Stomach (tissue), 9 donors: ENCODE results near the gene NRG3. TPM values are rescaled to one million over a fixed set of nuclear protein-coding genes. Genes with fewer than 3 reads are reported as not detected.

Experiments
- DNase-seq, 2 donors: peaks; one replicate each; pipeline versions ENCODE4 v3.0.0 to v3.0.0-alpha.2; 2013 to 2019
- H3K27ac ChIP-seq, 5 donors: fragments of 200-600 bp in 4 of 5; sonication (generic) in 4 of 5; one replicate each; pipeline ENCODE4 v1.5.1; 2013 to 2019; ENCODE audit warnings: mild to moderate bottlenecking in 1 of 5, moderate library complexity in 1 of 5
- H3K27me3 ChIP-seq, 3 donors: fragments of 200-600 bp; sonication (generic); one replicate each; pipeline ENCODE4 v1.5.1; 2017 to 2019; ENCODE audit warnings: mixed run types in 1 of 3
- H3K36me3 ChIP-seq, 4 donors: fragments of 200-600 bp; sonication (generic); 1 replicate in 3 of 4; 2 replicates in 1 of 4; pipeline ENCODE4 v1.5.1; 2016 to 2019
- H3K4me1 ChIP-seq, 4 donors: fragments of 200-600 bp; sonication (generic); one replicate each; pipeline ENCODE4 v1.5.1; 2016 to 2019
- H3K4me3 ChIP-seq, 4 donors: fragments of 200-600 bp; sonication (generic) in 3 of 4; one replicate each; pipeline ENCODE4 v1.5.1; 2016 to 2019; ENCODE audit warnings: mild to moderate bottlenecking in 1 of 4
- H3K9me3 ChIP-seq, 4 donors: fragments of 200-600 bp; sonication (generic); one replicate each; pipeline ENCODE4 v1.5.1; 2016 to 2019
- EP300 ChIP-seq: sonication (generic); formaldehyde crosslinking; IDR thresholded peaks from one replicate; pipeline ENCODE4 v1.6.1; 2017; ENCODE audit warnings: antibody characterized with exemption
- POLR2A ChIP-seq, 4 donors: fragments of 450-650 bp; IDR thresholded peaks; one replicate each; pipeline ENCODE4 v1.6.1; 2016; ENCODE audit warnings: antibody characterized with exemption in 4 of 4, control low read depth in 2 of 4, mild to moderate bottlenecking in 1 of 4, moderate library complexity in 1 of 4
- POLR2AphosphoS5 ChIP-seq, 3 donors: sonication (generic); formaldehyde crosslinking; IDR thresholded peaks; one replicate each; pipeline ENCODE4 v1.6.1; 2016; ENCODE audit warnings: antibody characterized with exemption in 3 of 3
- WGBS, 5 donors: extraction: QIAGEN DNeasy Blood & Tissue Kit in 3 of 5; methylation state at CpG; one replicate each; pipeline versions ENCODE4 v1.1.5 to v1.1.7; 2013 to 2018; 5-methylcytosine and 5-hydroxymethylcytosine counted together
- intact Hi-C: fragments of 100-400 bp; cut with DNase I; formaldehyde crosslinking; loops from one replicate; pipeline ENCODE4 v1.15.1; 2023; ENCODE audit warnings: low total_unique reads
- polyA plus RNA-seq, 3 donors: library from polyadenylated mRNA; stranded (reverse); fragments of 200-250 nt; gene quantifications; one replicate each; pipeline ENCODE4 v1.2.3, GENCODE V29; 2013
- total RNA-seq, 5 donors: library from RNA; depleted of rRNA; stranded (reverse); fragments of >200 nt; gene quantifications; one replicate each; pipeline versions ENCODE4 v1.1.0 to v1.2.3, GENCODE V29; 2014 to 2016
- TF ChIP-seq, protein P1 (sequence below), 7 experiments: fragments of 450-650 bp in 4 of 7; fragments of 200-600 bp in 3 of 7; sonication (generic) in 3 of 7; IDR thresholded peaks; one replicate each; pipeline ENCODE4 v1.5.1; 2016 to 2019; ENCODE audit warnings: antibody characterized with exemption in 7 of 7, control low read depth in 2 of 7, mild to moderate bottlenecking in 1 of 7
- donor health status: healthy with polysubstance abuse.
- donor health status: Bipolar disorder and iron deficiency.
- donor health status: healthy.

Gene NRG3
- total and polyA plus RNA-seq, 8 donors: 0.08 to 2.5 (median 0.52) TPM; not detected in 4

GRCh38 chr10:81920213-81920829, 45.3 kb downstream of the NRG3 start:
- TF ChIP-seq, protein P1, sequence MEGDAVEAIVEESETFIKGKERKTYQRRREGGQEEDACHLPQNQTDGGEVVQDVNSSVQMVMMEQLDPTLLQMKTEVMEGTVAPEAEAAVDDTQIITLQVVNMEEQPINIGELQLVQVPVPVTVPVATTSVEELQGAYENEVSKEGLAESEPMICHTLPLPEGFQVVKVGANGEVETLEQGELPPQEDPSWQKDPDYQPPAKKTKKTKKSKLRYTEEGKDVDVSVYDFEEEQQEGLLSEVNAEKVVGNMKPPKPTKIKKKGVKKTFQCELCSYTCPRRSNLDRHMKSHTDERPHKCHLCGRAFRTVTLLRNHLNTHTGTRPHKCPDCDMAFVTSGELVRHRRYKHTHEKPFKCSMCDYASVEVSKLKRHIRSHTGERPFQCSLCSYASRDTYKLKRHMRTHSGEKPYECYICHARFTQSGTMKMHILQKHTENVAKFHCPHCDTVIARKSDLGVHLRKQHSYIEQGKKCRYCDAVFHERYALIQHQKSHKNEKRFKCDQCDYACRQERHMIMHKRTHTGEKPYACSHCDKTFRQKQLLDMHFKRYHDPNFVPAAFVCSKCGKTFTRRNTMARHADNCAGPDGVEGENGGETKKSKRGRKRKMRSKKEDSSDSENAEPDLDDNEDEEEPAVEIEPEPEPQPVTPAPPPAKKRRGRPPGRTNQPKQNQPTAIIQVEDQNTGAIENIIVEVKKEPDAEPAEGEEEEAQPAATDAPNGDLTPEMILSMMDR (IDR thresholded peaks at IDR 0.05): peak in 1 of 7 experiments; percentile 11
- TF ChIP-seq POLR2A (IDR thresholded peaks at IDR 0.05): no peak
- no peaks in the 10 kb centered on the region for H3K4me1 ChIP-seq
- H3K27ac ChIP-seq: no peak overlapping the region
- H3K27me3 ChIP-seq: no peaks in the 10 kb centered on the region
- no peak for DNase-seq
- H3K9me3 ChIP-seq: no peaks in the 10 kb centered on the region
- no peak overlapping the region for H3K4me3 ChIP-seq
- H3K36me3 ChIP-seq: no peaks in the 10 kb centered on the region
- intact Hi-C loops: no loop called here
- WGBS, 5 donors: 55 to 68% (median 66%) methylated on average over 3 of the region's 3 CpGs

- DNase-seq: no peak
- TF ChIP-seq EP300 (no peak), POLR2AphosphoS5 (IDR thresholded peaks at IDR 0.05) (no peak), POLR2A (IDR thresholded peaks at IDR 0.05) (no peak)
- TF ChIP-seq, protein P1 (IDR thresholded peaks at IDR 0.05): no peak
Observed at GRCh38 chr10:81928119-81928518, 53.1 kb downstream of the NRG3 start.

GRCh38 chr10:81943583-81943982, 68.6 kb downstream of the NRG3 start:
- TF ChIP-seq POLR2AphosphoS5 (IDR thresholded peaks at IDR 0.05) (no peak), EP300 (no peak), POLR2A (IDR thresholded peaks at IDR 0.05) (no peak)
- TF ChIP-seq, protein P1 (IDR thresholded peaks at IDR 0.05): no peak
- Histone ChIP-seq H3K27me3 (no peaks in the 10 kb centered on the region), H3K36me3 (no peaks in the 10 kb centered on the region), H3K4me1 (no peaks in the 10 kb centered on the region), H3K27ac (no peak overlapping the region), H3K9me3 (peaks cover 0 to 2% (median 0%) of the 10 kb centered on the region in 4 donors), H3K4me3 (no peak overlapping the region)
- intact Hi-C loops: no loop called here
- 42 to 75% (median 67%) methylated on average over 2 of the region's 2 CpGs for WGBS, 5 donors
- no peak for DNase-seq

More at GRCh38 chr10:81928119-81928518, 53.1 kb downstream of the NRG3 start:
- intact Hi-C loops: no loop called here
- 88 to 97% (median 96%) methylated on average over 1 of the region's 1 CpG for WGBS, 5 donors
- Histone ChIP-seq H3K4me1 (no peaks in the 10 kb centered on the region), H3K4me3 (no peak overlapping the region), H3K9me3 (no peaks in the 10 kb centered on the region), H3K27me3 (no peaks in the 10 kb centered on the region), H3K27ac (no peak overlapping the region), H3K36me3 (no peaks in the 10 kb centered on the region)

DNA sequence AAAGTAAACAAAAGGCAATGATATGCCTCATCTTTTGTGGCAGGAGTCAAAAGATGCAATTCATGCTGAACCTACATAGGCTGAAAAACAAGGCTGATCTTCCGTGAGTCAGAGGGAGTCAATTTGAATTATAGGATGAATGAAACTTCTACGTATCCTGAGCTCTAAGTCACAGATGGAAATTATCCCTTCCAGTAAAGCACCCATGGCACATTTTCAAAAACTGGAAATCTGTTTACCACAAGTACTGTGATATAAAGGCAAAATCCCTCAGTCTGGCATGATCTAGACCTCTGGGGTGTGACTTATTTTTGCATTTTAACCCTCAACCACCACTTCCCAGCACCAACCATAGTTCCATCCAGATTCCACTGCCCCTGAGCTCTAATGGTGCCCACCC, 69.6 kb downstream of the NRG3 start:
- Histone ChIP-seq H3K27me3 (no peaks in the 10 kb centered on the region), H3K4me1 (no peaks in the 10 kb centered on the region), H3K9me3 (no peaks in the 10 kb centered on the region), H3K27ac (no peak overlapping the region), H3K4me3 (no peak overlapping the region), H3K36me3 (no peaks in the 10 kb centered on the region)
- no peak for TF ChIP-seq POLR2AphosphoS5 (IDR thresholded peaks at IDR 0.05)
- intact Hi-C loops: no loop called here
- DNase-seq: no peak
- 62 to 82% (median 78%) methylated on average over 2 of the region's 2 CpGs for WGBS, 5 donors

GRCh38 chr10:81949283-81949682, 74.3 kb downstream of the NRG3 start:
- H3K4me3 ChIP-seq: no peak overlapping the region
- H3K36me3 ChIP-seq: no peaks in the 10 kb centered on the region
- H3K27me3 ChIP-seq: no peaks in the 10 kb centered on the region
- no peak overlapping the region for H3K27ac ChIP-seq
- no peak for DNase-seq
- TF ChIP-seq POLR2AphosphoS5 (IDR thresholded peaks at IDR 0.05) (no peak), POLR2A (IDR thresholded peaks at IDR 0.05) (no peak), EP300 (no peak)
- TF ChIP-seq, protein P1 (IDR thresholded peaks at IDR 0.05): no peak
- WGBS, 5 donors: 63 to 78% (median 67%) methylated on average over 5 of the region's 5 CpGs
- no peaks in the 10 kb centered on the region for H3K9me3 ChIP-seq
- intact Hi-C loops: no loop called here
- H3K4me1 ChIP-seq: no peaks in the 10 kb centered on the region
